Astrocyte of the spinal cord (primary cell): Measurements from ENCODE around the gene LIN28A.

Experiments used
- DNase-seq: peaks from one replicate; pipeline ENCODE4 v3.0.0; 2011; ENCODE audit warnings: low read depth, low spot score
- H3K4me3 ChIP-seq: 2 replicates; pipeline ENCODE4 v1.5.1; 2011; ENCODE audit warnings: low read depth, mild to moderate bottlenecking, low read length, moderate library complexity
- in situ Hi-C: cut with HindIII; loops from 2 replicates; pipeline ENCODE4 v1.10.0; 2017; ENCODE audit warnings: low sequenced_read_pairs
- TF ChIP-seq, protein P1 (sequence below): IDR thresholded peaks from 2 replicates; pipeline ENCODE4 v1.5.1; 2012; ENCODE audit warnings: low read depth, mild to moderate bottlenecking, low read length, inconsistent platforms

LIN28A gene

GRCh38 chr1:26450908-26451307 lies 40.3 kb downstream of the LIN28A start:
- in situ Hi-C loops = no loop called here
- TF ChIP-seq, protein P1, sequence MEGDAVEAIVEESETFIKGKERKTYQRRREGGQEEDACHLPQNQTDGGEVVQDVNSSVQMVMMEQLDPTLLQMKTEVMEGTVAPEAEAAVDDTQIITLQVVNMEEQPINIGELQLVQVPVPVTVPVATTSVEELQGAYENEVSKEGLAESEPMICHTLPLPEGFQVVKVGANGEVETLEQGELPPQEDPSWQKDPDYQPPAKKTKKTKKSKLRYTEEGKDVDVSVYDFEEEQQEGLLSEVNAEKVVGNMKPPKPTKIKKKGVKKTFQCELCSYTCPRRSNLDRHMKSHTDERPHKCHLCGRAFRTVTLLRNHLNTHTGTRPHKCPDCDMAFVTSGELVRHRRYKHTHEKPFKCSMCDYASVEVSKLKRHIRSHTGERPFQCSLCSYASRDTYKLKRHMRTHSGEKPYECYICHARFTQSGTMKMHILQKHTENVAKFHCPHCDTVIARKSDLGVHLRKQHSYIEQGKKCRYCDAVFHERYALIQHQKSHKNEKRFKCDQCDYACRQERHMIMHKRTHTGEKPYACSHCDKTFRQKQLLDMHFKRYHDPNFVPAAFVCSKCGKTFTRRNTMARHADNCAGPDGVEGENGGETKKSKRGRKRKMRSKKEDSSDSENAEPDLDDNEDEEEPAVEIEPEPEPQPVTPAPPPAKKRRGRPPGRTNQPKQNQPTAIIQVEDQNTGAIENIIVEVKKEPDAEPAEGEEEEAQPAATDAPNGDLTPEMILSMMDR = no peak
- no peak overlapping the region for H3K4me3 ChIP-seq
- no peak for DNase-seq

DNA sequence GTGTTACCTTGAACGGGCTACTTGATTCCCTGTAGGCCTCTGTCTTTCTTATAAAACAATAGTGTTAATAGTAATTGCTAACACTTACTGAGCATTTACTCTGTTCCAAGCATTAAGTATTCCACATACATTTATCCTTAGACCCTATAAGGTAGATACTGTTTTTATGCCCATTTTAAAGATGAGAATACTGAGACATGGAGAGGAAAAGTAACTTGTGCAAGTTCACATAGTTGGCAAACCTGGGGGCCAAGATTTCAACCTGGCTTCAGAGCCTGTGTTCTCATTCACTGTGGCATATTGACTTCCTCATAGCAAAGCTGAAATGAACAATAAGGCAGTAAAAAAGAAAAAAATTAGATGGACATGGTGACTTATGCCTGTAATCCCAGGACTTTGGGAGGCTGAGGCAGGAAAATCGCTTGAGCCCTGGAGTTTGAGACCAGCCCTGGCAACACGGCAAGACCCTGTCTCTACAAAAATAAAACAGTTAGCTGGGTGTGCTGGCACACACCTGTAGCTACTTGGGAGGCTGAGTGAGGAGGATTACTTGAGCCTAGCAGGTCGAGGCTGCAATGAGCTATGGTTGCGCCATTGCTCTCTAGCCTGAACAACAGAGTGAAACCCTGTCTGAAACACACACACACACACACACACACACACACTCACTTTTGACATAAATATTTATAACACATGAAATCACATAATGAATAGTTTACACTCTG lies 42.0 kb downstream of the LIN28A start:
- no peak for DNase-seq
- TF ChIP-seq, protein P1 = no peak
- no peak overlapping the region for H3K4me3 ChIP-seq
- in situ Hi-C loops = no loop called here

DNA sequence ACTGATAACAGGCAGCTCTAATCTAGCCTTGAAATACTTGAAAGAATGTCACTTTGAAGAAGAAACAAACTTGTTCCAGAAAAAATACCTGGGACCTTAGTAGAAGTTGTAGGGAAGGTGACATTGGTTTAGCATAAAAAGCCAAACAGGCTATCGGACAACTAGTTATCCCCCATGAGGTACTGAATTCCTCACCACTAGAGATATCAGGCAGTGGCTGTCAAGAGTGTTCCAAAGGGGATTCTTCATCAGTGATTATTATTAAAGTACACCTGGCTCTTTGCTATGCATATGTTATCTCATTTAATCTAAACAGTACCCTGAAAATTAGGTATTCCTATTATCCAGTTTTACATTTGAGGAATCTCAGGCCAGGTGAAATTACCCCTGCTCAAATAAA lies 48.5 kb downstream of the LIN28A start:
- DNase-seq = no peak
- TF ChIP-seq, protein P1 = no peak
- no peak overlapping the region for H3K4me3 ChIP-seq
- in situ Hi-C loops = no loop called here

DNA sequence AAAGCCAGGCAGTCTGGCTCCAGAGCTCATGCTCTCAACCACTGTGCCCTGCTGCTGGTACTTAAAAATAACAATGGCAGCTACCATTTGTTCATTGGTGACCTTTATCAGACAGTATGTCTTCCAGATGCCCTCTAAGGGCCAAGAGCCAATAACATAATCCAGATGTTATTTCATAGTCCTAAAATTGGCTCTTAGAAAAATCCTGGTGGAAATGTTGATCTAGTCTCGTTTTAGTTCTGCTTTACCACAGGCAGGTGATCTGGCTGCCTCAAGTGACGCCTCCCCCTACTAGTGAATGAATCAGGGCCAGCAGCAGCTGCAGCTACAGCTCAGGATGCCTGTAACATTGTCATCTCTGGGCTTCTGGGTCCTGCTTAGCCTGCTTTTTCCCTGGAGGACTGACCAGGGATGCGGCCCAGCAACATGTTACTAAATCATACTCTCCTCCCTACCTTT lies 49.0 kb downstream of the LIN28A start:
- TF ChIP-seq, protein P1 = no peak
- DNase-seq = no peak
- in situ Hi-C loops = no loop called here
- H3K4me3 ChIP-seq = no peak overlapping the region

- in situ Hi-C loops = no loop called here
- no peak overlapping the region for H3K4me3 ChIP-seq
- DNase-seq = no peak
- TF ChIP-seq, protein P1 = no peak
Measured at GRCh38 chr1:26468911-26469310, 58.3 kb downstream of the LIN28A start.

DNA sequence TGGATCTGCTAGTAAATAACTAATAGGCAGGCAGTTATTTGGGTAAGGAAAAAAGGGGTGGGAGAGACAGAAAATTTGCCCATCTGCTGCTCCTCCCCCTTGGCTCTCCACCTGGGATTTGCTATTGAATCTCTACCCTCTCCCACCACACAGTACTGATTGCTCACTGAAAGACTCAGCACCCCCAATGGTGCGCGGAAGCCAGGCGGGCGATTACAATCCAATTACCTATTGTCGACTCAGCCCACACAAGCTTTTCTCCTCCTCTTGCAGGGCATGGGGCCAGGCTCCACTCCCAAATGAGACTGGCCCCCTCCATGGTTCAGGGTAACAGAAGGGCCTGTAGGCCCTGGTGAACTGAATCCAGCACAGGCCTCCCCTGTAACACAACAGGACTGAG lies 58.9 kb downstream of the LIN28A start:
- no peak overlapping the region for H3K4me3 ChIP-seq
- TF ChIP-seq, protein P1 = no peak
- in situ Hi-C loops = no loop called here
- DNase-seq = no peak
